Nephron progenitor cell (in vitro differentiated cells): ENCODE data around the gene TMEM80.
A peak's percentile ranks its signal among the peaks of the same experiment; 100 is the strongest.

Experiments used
- DNase-seq: peaks from one replicate; pipeline ENCODE4 v3.0.0; 2021
- H3K27ac Mint-ChIP-seq: 2 replicates; pipeline ENCODE4 v1.8.0; 2021; ENCODE audit warnings: mild to moderate bottlenecking, moderate library complexity, mixed read lengths
- H3K27me3 Mint-ChIP-seq: 2 replicates; pipeline ENCODE4 v1.8.0; 2021; ENCODE audit warnings: mild to moderate bottlenecking, low read depth, mixed read lengths; ENCODE audit not compliant: poor library complexity
- H3K36me3 Mint-ChIP-seq: 2 replicates; pipeline ENCODE4 v1.8.0; 2021; ENCODE audit warnings: low read depth, mixed read lengths
- H3K4me1 Mint-ChIP-seq: 2 replicates; pipeline ENCODE4 v1.8.0; 2021; ENCODE audit warnings: mixed read lengths
- H3K4me3 Mint-ChIP-seq: 2 replicates; pipeline ENCODE4 v1.8.0; 2021; ENCODE audit warnings: mild to moderate bottlenecking, moderate library complexity, mixed read lengths
- H3K9me3 Mint-ChIP-seq: 2 replicates; pipeline ENCODE4 v1.8.0; 2021; ENCODE audit warnings: mild to moderate bottlenecking, moderate library complexity, mixed read lengths
- TF ChIP-seq, protein P1 (sequence below): fragments of 200-600 bp; sonication (generic); IDR thresholded peaks from 2 replicates; pipeline ENCODE4 v1.5.0; 2021; ENCODE audit warnings: antibody characterized with exemption

Gene TMEM80

GRCh38 chr11:723120-723883, 27.7 kb downstream of the TMEM80 start:
- no peak overlapping the region for H3K27ac Mint-ChIP-seq
- TF ChIP-seq, protein P1, sequence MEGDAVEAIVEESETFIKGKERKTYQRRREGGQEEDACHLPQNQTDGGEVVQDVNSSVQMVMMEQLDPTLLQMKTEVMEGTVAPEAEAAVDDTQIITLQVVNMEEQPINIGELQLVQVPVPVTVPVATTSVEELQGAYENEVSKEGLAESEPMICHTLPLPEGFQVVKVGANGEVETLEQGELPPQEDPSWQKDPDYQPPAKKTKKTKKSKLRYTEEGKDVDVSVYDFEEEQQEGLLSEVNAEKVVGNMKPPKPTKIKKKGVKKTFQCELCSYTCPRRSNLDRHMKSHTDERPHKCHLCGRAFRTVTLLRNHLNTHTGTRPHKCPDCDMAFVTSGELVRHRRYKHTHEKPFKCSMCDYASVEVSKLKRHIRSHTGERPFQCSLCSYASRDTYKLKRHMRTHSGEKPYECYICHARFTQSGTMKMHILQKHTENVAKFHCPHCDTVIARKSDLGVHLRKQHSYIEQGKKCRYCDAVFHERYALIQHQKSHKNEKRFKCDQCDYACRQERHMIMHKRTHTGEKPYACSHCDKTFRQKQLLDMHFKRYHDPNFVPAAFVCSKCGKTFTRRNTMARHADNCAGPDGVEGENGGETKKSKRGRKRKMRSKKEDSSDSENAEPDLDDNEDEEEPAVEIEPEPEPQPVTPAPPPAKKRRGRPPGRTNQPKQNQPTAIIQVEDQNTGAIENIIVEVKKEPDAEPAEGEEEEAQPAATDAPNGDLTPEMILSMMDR = no peak
- no peaks in the 10 kb centered on the region for H3K9me3 Mint-ChIP-seq
- H3K4me1 Mint-ChIP-seq = peaks cover 15% of the 10 kb centered on the region
- no peak for DNase-seq
- H3K27me3 Mint-ChIP-seq = peaks cover 84% of the 10 kb centered on the region
- H3K4me3 Mint-ChIP-seq = no peak overlapping the region
- no peaks in the 10 kb centered on the region for H3K36me3 Mint-ChIP-seq

- peaks cover 12% of the 10 kb centered on the region for H3K4me1 Mint-ChIP-seq
- H3K36me3 Mint-ChIP-seq = no peaks in the 10 kb centered on the region
- no peak overlapping the region for H3K4me3 Mint-ChIP-seq
- H3K27ac Mint-ChIP-seq = no peak overlapping the region
- peaks cover 77% of the 10 kb centered on the region for H3K27me3 Mint-ChIP-seq
- DNase-seq = no peak
- no peaks in the 10 kb centered on the region for H3K9me3 Mint-ChIP-seq
- TF ChIP-seq, protein P1 = no peak
Observed at GRCh38 chr11:724049-724777, 28.6 kb downstream of the TMEM80 start.

DNA sequence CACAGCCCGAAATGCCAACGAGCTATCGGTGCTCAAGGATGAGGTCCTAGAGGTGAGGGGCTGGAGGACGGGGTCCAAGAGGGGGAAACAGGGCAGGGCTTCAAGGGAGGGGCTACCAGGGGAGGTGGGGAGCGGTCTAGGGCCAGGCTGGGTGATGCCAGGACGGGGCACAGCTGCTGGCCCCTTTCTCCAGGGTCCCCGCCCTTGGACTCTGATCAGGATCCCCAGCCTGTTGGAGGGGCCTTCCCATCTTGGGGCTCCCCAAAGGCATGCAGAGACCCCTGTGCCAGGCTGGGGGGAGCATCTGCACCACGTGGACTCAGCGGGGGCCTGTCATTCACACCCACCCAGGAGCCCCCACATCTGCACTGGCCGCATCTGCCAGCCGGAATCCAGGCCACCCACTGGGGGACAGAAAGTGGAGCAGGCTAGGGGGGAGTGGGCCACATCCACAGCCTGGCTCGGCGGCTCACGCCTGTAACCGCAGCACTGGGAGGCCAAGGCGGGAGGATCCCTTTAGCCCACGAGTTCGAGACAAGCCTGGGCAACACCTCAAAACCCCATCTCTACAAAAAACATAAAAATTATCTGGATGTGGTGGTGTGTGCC, 29.3 kb downstream of the TMEM80 start:
- Mint-ChIP-seq H3K27ac (no peak overlapping the region), H3K27me3 (peaks cover 74% of the 10 kb centered on the region), H3K9me3 (no peaks in the 10 kb centered on the region), H3K4me3 (peak overlapping the region; percentile 57), H3K36me3 (no peaks in the 10 kb centered on the region), H3K4me1 (peaks cover 10% of the 10 kb centered on the region)
- DNase-seq = no peak
- TF ChIP-seq, protein P1 = no peak

- Mint-ChIP-seq H3K4me3 (no peak overlapping the region), H3K27ac (no peak overlapping the region), H3K4me1 (peaks cover 9% of the 10 kb centered on the region), H3K27me3 (peaks cover 69% of the 10 kb centered on the region), H3K9me3 (no peaks in the 10 kb centered on the region), H3K36me3 (no peaks in the 10 kb centered on the region)
- TF ChIP-seq, protein P1 = no peak
- no peak for DNase-seq
Observed at GRCh38 chr11:725624-726202, 30.1 kb downstream of the TMEM80 start.

GRCh38 chr11:726278-727220, 30.9 kb downstream of the TMEM80 start:
- H3K9me3 Mint-ChIP-seq = no peaks in the 10 kb centered on the region
- H3K36me3 Mint-ChIP-seq = no peaks in the 10 kb centered on the region
- DNase-seq = peak; percentile 65
- H3K4me3 Mint-ChIP-seq = peak overlapping the region; percentile 50
- peaks cover 66% of the 10 kb centered on the region for H3K27me3 Mint-ChIP-seq
- H3K27ac Mint-ChIP-seq = no peak overlapping the region
- TF ChIP-seq, protein P1 = no peak
- peaks cover 9% of the 10 kb centered on the region for H3K4me1 Mint-ChIP-seq
